PFSK-1 (cell line): ENCODE results near the gene CAVIN2.

Experiments
- FOXP2 ChIP-seq: optimal IDR thresholded peaks from 2 replicates; pipeline ENCODE3; 2011; ENCODE audit warnings: borderline replicate concordance, control low read depth, inconsistent platforms; ENCODE audit not compliant: insufficient read depth; ENCODE audit errors: extremely low read length, extremely low read depth
- POLR2AphosphoS5 ChIP-seq: IDR thresholded peaks from 2 replicates; pipeline ENCODE4 v1.6.1; 2012; ENCODE audit warnings: low read depth, mild to moderate bottlenecking, control low read depth, low read length, moderate library complexity
- SIN3A ChIP-seq: IDR thresholded peaks from 2 replicates; pipeline ENCODE4 v1.6.1; 2012; ENCODE audit warnings: mild to moderate bottlenecking, low read length, moderate library complexity, borderline replicate concordance; ENCODE audit not compliant: insufficient read depth
- TAF1 ChIP-seq: IDR thresholded peaks from 2 replicates; pipeline ENCODE4 v1.6.1; 2012; ENCODE audit warnings: low read length, control low read depth, borderline replicate concordance; ENCODE audit not compliant: insufficient read depth
- TF ChIP-seq, protein P1 (sequence below), 2 experiments: IDR thresholded peaks; 2 replicates each; pipeline versions ENCODE4 v1.6.1 to v1.8.0; 2011 to 2012; ENCODE audit warnings: low read depth in 2 of 2, low read length in 2 of 2, control low read depth in 1 of 2, inconsistent platforms in 1 of 2, mild to moderate bottlenecking in 1 of 2, moderate library complexity in 1 of 2; ENCODE audit not compliant: insufficient read depth in 1 of 2

Gene CAVIN2

GRCh38 chr2:191875859-191876258, 29.0 kb upstream of the CAVIN2 start:
- TF ChIP-seq FOXP2 (no peak), SIN3A (no peak), POLR2AphosphoS5 (no peak), TAF1 (no peak)
- TF ChIP-seq, protein P1, sequence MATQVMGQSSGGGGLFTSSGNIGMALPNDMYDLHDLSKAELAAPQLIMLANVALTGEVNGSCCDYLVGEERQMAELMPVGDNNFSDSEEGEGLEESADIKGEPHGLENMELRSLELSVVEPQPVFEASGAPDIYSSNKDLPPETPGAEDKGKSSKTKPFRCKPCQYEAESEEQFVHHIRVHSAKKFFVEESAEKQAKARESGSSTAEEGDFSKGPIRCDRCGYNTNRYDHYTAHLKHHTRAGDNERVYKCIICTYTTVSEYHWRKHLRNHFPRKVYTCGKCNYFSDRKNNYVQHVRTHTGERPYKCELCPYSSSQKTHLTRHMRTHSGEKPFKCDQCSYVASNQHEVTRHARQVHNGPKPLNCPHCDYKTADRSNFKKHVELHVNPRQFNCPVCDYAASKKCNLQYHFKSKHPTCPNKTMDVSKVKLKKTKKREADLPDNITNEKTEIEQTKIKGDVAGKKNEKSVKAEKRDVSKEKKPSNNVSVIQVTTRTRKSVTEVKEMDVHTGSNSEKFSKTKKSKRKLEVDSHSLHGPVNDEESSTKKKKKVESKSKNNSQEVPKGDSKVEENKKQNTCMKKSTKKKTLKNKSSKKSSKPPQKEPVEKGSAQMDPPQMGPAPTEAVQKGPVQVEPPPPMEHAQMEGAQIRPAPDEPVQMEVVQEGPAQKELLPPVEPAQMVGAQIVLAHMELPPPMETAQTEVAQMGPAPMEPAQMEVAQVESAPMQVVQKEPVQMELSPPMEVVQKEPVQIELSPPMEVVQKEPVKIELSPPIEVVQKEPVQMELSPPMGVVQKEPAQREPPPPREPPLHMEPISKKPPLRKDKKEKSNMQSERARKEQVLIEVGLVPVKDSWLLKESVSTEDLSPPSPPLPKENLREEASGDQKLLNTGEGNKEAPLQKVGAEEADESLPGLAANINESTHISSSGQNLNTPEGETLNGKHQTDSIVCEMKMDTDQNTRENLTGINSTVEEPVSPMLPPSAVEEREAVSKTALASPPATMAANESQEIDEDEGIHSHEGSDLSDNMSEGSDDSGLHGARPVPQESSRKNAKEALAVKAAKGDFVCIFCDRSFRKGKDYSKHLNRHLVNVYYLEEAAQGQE (IDR thresholded peaks at IDR 0.05; ENCODE audit: insufficient read depth in 1 of 2, low read depth in 2 of 2, low read length in 2 of 2): no peak

DNA sequence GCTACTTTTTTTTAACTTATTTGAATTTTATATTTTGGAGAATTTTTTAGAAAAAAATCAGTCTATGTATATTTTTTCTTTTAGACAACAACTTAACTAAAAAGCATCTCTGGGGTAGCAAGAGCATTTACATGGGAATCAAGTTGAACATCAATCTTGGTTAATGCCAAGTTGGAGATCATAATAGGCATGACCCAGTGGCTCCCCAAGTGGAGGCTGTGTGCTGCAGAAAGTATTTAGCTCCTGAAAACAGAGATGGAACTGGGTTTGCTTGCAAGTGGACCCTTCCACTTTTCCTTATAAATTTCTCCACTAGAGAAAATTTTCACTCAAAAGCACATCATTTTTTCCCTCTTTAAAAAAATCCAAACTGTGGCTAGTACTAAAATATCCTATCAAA, 23.9 kb upstream of the CAVIN2 start:
- TF ChIP-seq TAF1: no peak
- TF ChIP-seq, protein P1 (IDR thresholded peaks at IDR 0.05; ENCODE audit: insufficient read depth in 1 of 2, low read depth in 2 of 2, low read length in 2 of 2): no peak
- TF ChIP-seq POLR2AphosphoS5: no peak

DNA sequence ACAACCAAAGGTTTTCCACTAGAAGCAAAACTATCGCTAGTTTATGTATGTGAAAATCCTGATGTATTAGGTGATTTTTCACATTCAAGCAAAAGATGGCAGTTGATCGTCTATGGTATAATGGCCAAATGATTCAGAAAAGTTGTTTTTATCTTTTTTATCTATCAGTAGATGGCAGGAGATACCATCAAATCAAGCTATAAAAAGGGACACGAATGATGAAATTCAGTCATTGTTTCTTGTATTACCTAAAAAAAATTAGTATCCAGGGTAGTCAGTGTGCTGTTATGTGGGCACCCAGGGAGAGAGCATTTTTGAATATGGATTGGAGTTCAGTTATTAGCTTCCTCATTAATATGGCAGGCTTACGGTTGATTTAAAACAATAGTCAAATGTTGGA, 22.9 kb upstream of the CAVIN2 start:
- TF ChIP-seq TAF1 (no peak), FOXP2 (no peak), POLR2AphosphoS5 (no peak), SIN3A (no peak)
- TF ChIP-seq, protein P1 (IDR thresholded peaks at IDR 0.05; ENCODE audit: insufficient read depth in 1 of 2, low read depth in 2 of 2, low read length in 2 of 2): no peak

DNA sequence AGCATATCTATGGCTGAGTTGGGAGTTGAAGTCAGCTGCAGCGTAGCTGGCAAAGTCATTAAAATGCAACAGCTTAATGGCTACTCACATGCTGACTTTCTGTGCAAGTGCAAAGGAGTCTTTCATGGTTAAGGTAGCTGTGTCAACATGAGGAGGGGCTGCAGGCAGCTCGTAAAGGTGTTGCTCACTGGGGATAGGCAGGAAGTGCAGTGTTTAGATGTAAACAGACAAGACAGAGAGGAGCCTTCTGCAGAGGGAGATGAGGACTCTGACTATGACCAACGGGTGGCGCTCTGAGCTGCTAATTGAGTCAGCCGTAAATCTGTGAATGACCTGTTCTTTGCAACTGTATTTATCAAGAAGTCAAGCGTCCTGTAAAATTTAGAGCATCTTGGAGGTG, 22.3 kb upstream of the CAVIN2 start:
- TF ChIP-seq, protein P1 (IDR thresholded peaks at IDR 0.05; ENCODE audit: insufficient read depth in 1 of 2, low read depth in 2 of 2, low read length in 2 of 2): no peak
- TF ChIP-seq FOXP2 (peak; percentile 75), SIN3A (no peak), TAF1 (no peak), POLR2AphosphoS5 (no peak)

- TF ChIP-seq, protein P1 (IDR thresholded peaks at IDR 0.05; ENCODE audit: insufficient read depth in 1 of 2, low read depth in 2 of 2, low read length in 2 of 2): no peak
- TF ChIP-seq SIN3A (no peak), POLR2AphosphoS5 (no peak), TAF1 (no peak), FOXP2 (no peak)
Measured at GRCh38 chr2:191867507-191867847, 20.6 kb upstream of the CAVIN2 start.
